MM.1S (cell line): ENCODE data around the gene RMND5A.
"Not testable (repeated sequence)": the region's sequence is repeated elsewhere in the genome, so short reads cannot be mapped to it uniquely, and the experiment has no call there.

Experiments used
- EZH2 ChIP-seq: fragments of 300-600 bp; sonication (generic); optimal IDR thresholded peaks from 2 replicates; pipeline ENCODE3; 2017; ENCODE audit warnings: low read depth, mild to moderate bottlenecking, antibody characterized with exemption, low read length, mixed read lengths
- EZH2phosphoT487 ChIP-seq: fragments of 300-600 bp; sonication (generic); IDR thresholded peaks from 2 replicates; pipeline ENCODE4 v1.6.1; 2018; ENCODE audit warnings: antibody characterized with exemption, low read length
- TF ChIP-seq, protein P1 (sequence below): fragments of 300-600 bp; sonication (generic); IDR thresholded peaks from 2 replicates; pipeline ENCODE4 v1.5.1; 2016; ENCODE audit warnings: antibody characterized with exemption, low read length, mixed read lengths

DNA sequence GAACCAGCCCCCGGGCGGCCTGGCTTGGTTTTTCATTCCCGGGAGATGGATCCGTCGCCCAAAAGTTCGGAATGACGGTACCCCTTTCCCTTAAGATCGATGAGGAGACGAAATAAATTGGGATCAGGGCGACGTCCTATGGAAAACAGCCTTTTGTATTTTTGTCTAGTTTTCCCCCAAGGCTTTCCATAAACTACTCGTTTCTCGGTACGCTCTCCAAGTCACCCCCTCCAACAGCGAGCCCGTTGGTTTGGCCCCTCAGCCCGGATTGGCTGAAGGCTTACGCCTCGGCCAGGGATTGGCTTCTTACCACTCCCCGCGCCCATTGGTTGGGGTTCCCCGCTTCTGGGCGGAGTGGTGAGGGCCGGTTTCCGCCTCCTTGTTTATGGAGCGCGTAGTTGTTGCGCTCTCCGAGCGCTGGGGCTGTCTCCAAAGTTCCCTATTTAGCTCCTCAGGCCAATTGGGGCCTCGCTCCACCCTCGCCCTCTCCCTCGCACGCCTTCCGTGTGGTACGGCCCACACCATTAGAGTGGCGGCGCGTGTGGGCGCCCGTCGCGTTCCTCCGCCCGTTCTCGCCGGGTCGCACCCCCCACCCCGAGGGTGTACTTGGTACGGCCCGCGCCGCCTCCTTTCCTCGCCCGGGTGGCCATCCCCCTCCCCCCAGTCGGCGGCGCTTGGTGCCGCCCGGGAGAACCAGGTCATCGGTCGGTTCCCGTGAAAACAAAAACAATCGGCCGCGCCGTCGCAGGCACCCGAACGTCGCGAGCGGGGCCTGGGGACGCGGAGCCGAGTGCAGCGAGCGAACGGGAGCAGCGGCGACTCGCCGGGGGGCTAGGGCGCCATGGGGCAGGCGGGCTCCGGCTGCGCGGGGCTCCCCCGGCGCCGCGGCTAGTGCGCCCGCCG lies at the start of gene RMND5A:
- TF ChIP-seq, protein P1, sequence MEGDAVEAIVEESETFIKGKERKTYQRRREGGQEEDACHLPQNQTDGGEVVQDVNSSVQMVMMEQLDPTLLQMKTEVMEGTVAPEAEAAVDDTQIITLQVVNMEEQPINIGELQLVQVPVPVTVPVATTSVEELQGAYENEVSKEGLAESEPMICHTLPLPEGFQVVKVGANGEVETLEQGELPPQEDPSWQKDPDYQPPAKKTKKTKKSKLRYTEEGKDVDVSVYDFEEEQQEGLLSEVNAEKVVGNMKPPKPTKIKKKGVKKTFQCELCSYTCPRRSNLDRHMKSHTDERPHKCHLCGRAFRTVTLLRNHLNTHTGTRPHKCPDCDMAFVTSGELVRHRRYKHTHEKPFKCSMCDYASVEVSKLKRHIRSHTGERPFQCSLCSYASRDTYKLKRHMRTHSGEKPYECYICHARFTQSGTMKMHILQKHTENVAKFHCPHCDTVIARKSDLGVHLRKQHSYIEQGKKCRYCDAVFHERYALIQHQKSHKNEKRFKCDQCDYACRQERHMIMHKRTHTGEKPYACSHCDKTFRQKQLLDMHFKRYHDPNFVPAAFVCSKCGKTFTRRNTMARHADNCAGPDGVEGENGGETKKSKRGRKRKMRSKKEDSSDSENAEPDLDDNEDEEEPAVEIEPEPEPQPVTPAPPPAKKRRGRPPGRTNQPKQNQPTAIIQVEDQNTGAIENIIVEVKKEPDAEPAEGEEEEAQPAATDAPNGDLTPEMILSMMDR = not testable (repeated sequence)
- TF ChIP-seq EZH2phosphoT487, EZH2: not testable (repeated sequence)
